Testis (tissue), 3 donors: Measurements from ENCODE around the gene MYOM1. TPM values are rescaled to one million over a fixed set of nuclear protein-coding genes. Genes with fewer than 3 reads are reported as not detected.

Experiments used
- DNase-seq: peaks from one replicate; pipeline ENCODE4 v3.0.0-alpha.2; 2019
- H3K27ac ChIP-seq, 2 donors: fragments of 200-600 bp; sonication (generic); one replicate each; pipeline ENCODE4 v1.5.1; 2019
- H3K27me3 ChIP-seq: fragments of 200-600 bp; sonication (generic); one replicate; pipeline ENCODE4 v1.5.1; 2019
- H3K36me3 ChIP-seq: fragments of 200-600 bp; sonication (generic); one replicate; pipeline ENCODE4 v1.5.1; 2017; ENCODE audit warnings: low read depth; ENCODE audit errors: missing control alignments
- H3K4me1 ChIP-seq: fragments of 200-600 bp; sonication (generic); one replicate; pipeline ENCODE4 v1.5.1; 2019
- H3K4me3 ChIP-seq, 2 donors: fragments of 200-600 bp; sonication (generic); one replicate each; pipeline ENCODE4 v1.5.1; 2017 to 2019
- H3K9me3 ChIP-seq: fragments of 200-600 bp; sonication (generic); one replicate; pipeline ENCODE4 v1.5.1; 2017
- CTCF ChIP-seq, 3 experiments: fragments of 450-650 bp in 2 of 3; fragments of 200-600 bp in 1 of 3; sonication (generic) in 1 of 3; IDR thresholded peaks; one replicate each; pipeline ENCODE4 v1.5.1; 2016 to 2019; ENCODE audit warnings: antibody characterized with exemption in 3 of 3, mild to moderate bottlenecking in 2 of 3, moderate library complexity in 1 of 3
- POLR2A ChIP-seq: fragments of 450-650 bp; IDR thresholded peaks from one replicate; pipeline ENCODE4 v1.6.1; 2017; ENCODE audit warnings: antibody characterized with exemption, mild to moderate bottlenecking, moderate library complexity
- WGBS, 2 donors: methylation state at CpG; one replicate each; pipeline ENCODE4 v1.1.5; 2018; 5-methylcytosine and 5-hydroxymethylcytosine counted together
- intact Hi-C: fragments of 100-400 bp; cut with DNase I; formaldehyde crosslinking; loops from one replicate; pipeline ENCODE4 v1.15.1; 2023; ENCODE audit warnings: low total_unique reads
- polyA plus RNA-seq: library from polyadenylated mRNA; stranded (reverse); fragments of 350-450 nt; fragmentation: Illumina TruSeq; extraction: RNeasy Lipid Tissue Mini Kit (QIAGEN cat#74804); gene quantifications from one replicate; pipeline ENCODE4 v1.2.3, GENCODE V29; 2014; ENCODE audit warnings: low read depth, low replicate concordance; ENCODE audit not compliant: insufficient read depth
- total RNA-seq, 2 donors: library from RNA; depleted of rRNA; stranded (reverse); fragments of >200 nt; gene quantifications; one replicate each; pipeline ENCODE4 v1.2.3, GENCODE V29; 2016

The MYOM1 gene
- total and polyA plus RNA-seq, 3 donors from 2014 or later = 9.1 to 19.9 (median 16.9) TPM

GRCh38 chr18:3246635-3247239, 27.0 kb upstream of the MYOM1 start:
- Histone ChIP-seq H3K27ac (peak overlapping the region; percentile 94 to 97), H3K36me3 (no peaks in the 10 kb centered on the region), H3K4me3 (peak overlapping the region; percentile 77 to 93), H3K4me1 (peaks cover 24% of the 10 kb centered on the region), H3K27me3 (no peaks in the 10 kb centered on the region), H3K9me3 (no peaks in the 10 kb centered on the region)
- DNase-seq = peak; percentile 69
- 0 to 3% methylated on average over 15 to 23 of the region's 23 CpGs for WGBS, 2 donors
- intact Hi-C loops = loop anchor here (10.0 kb wide), 3 partner anchors 92 to 312 kb away; partner anchors contain the start of gene LPIN2
- TF ChIP-seq CTCF (IDR thresholded peaks at IDR 0.05) (no peak), POLR2A (no peak)

GRCh38 chr18:3245853-3246634, 26.3 kb upstream of the MYOM1 start:
- Histone ChIP-seq H3K4me1 (peaks cover 24% of the 10 kb centered on the region), H3K27ac (peak overlapping the region; percentile 94 to 97), H3K36me3 (no peaks in the 10 kb centered on the region), H3K4me3 (peak overlapping the region; percentile 77 to 93), H3K27me3 (no peaks in the 10 kb centered on the region), H3K9me3 (no peaks in the 10 kb centered on the region)
- TF ChIP-seq CTCF (IDR thresholded peaks at IDR 0.05) = peak; percentile 85 to 93 (median 87)
- TF ChIP-seq POLR2A = no peak
- intact Hi-C loops = loop anchor here (10.0 kb wide), 3 partner anchors 91 to 311 kb away; partner anchors contain the start of gene LPIN2
- WGBS, 2 donors = 3 to 4% methylated on average over 23 to 29 of the region's 29 CpGs
- peak; percentile 95 for DNase-seq

DNA sequence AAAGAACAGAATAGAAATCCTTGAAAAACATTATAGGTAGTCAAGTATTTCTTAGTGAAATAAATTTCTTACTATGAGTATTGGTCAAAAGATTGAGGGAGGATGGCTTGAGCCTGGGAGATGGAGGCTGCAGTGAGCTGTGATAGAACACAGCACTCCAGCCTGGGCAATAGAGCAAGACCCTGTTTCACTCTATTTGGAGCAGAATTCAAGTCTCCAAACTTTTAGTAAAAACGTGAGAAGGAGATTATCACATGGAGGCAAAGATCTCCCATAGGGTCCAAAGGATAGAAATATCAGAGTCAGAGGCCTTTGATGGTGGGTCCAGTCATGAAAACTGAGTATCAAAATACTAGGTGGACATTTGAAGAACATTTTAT, 25.4 kb upstream of the MYOM1 start:
- intact Hi-C loops = loop anchor here (10.0 kb wide), 3 partner anchors 90 to 310 kb away; partner anchors contain the start of gene LPIN2
- 29 to 42% methylated on average over 1 of the region's 1 CpG for WGBS, 2 donors
- Histone ChIP-seq H3K4me1 (peaks cover 20% of the 10 kb centered on the region), H3K27ac (peak overlapping the region; percentile 94 to 97), H3K9me3 (no peaks in the 10 kb centered on the region), H3K36me3 (no peaks in the 10 kb centered on the region), H3K4me3 (peak overlapping the region in 1 of 2 donors; percentile 93), H3K27me3 (no peaks in the 10 kb centered on the region)
- TF ChIP-seq CTCF (IDR thresholded peaks at IDR 0.05) (no peak), POLR2A (no peak)
- no peak for DNase-seq

GRCh38 chr18:3238742-3239141, 19.0 kb upstream of the MYOM1 start:
- peak; percentile 43 for DNase-seq
- WGBS, 2 donors = 78 to 84% methylated on average over 2 of the region's 2 CpGs
- peak in 1 of 3 experiments; percentile 40 for TF ChIP-seq CTCF (IDR thresholded peaks at IDR 0.05)
- TF ChIP-seq POLR2A = no peak
- H3K9me3 ChIP-seq = no peaks in the 10 kb centered on the region
- H3K36me3 ChIP-seq = no peaks in the 10 kb centered on the region
- no peaks in the 10 kb centered on the region for H3K27me3 ChIP-seq
- H3K27ac ChIP-seq = peak overlapping the region; percentile 1 to 72
- intact Hi-C loops = no loop called here
- H3K4me3 ChIP-seq = no peak overlapping the region
- no peaks in the 10 kb centered on the region for H3K4me1 ChIP-seq
